ENCODE data around the gene ACCSL.

ACCSL gene

GRCh38 chr11:44002191-44003093, 45.3 kb upstream of the ACCSL start:
- ATAC-seq: no peak
- TF ChIP-seq TSHZ2 (CRISPR knock-in tag; IDR thresholded peaks at IDR 0.05) (no peak), OSR1 (CRISPR knock-in tag; IDR thresholded peaks at IDR 0.05) (no peak)

GRCh38 chr11:44003736-44004451, 43.9 kb upstream of the ACCSL start:
- no peak for TF ChIP-seq ZNF8 (CRISPR knock-in tag; IDR thresholded peaks at IDR 0.05)
- no peak for TF ChIP-seq TCF4 (CRISPR knock-in tag; IDR thresholded peaks at IDR 0.05; ENCODE audit: borderline replicate concordance)
- TF ChIP-seq ZFP30 (CRISPR knock-in tag; IDR thresholded peaks at IDR 0.05): no peak
- no peak for TF ChIP-seq SNAI2 (CRISPR knock-in tag; IDR thresholded peaks at IDR 0.05)
- no peak for TF ChIP-seq ARNTL (CRISPR knock-in tag; IDR thresholded peaks at IDR 0.05; ENCODE audit: borderline replicate concordance, low read depth)
- no peak for TF ChIP-seq BACH2 (CRISPR knock-in tag; IDR thresholded peaks at IDR 0.05; ENCODE audit: borderline replicate concordance)
- TF ChIP-seq ZFP3 (CRISPR knock-in tag; IDR thresholded peaks at IDR 0.05): no peak
- TF ChIP-seq ZNF70 (CRISPR knock-in tag; IDR thresholded peaks at IDR 0.05): no peak
- no peak for TF ChIP-seq GLIS3 (CRISPR knock-in tag; IDR thresholded peaks at IDR 0.05)
- TF ChIP-seq CSRNP3 (CRISPR knock-in tag; IDR thresholded peaks at IDR 0.05): no peak
- no peak for TF ChIP-seq CSDC2 (CRISPR knock-in tag; IDR thresholded peaks at IDR 0.05)
- no peak for TF ChIP-seq CREB5 (CRISPR knock-in tag; IDR thresholded peaks at IDR 0.05; ENCODE audit: low read depth)
- no peak for TF ChIP-seq POU6F1 (CRISPR knock-in tag; IDR thresholded peaks at IDR 0.05; ENCODE audit: borderline replicate concordance, low read depth)
- no peak for TF ChIP-seq PPARA (CRISPR knock-in tag; IDR thresholded peaks at IDR 0.05; ENCODE audit: borderline replicate concordance)
- TF ChIP-seq ESRRG (CRISPR knock-in tag; IDR thresholded peaks at IDR 0.05): no peak
- TF ChIP-seq ISL1 (CRISPR knock-in tag; IDR thresholded peaks at IDR 0.05): no peak
- ATAC-seq: no peak

GRCh38 chr11:44004452-44005062, 43.2 kb upstream of the ACCSL start:
- no peak for TF ChIP-seq BACH2 (CRISPR knock-in tag; IDR thresholded peaks at IDR 0.05; ENCODE audit: borderline replicate concordance)
- TF ChIP-seq ZC3H10 (CRISPR knock-in tag; IDR thresholded peaks at IDR 0.05): no peak
- no peak for TF ChIP-seq RARB (CRISPR knock-in tag; IDR thresholded peaks at IDR 0.05)
- no peak for TF ChIP-seq OSR1 (CRISPR knock-in tag; IDR thresholded peaks at IDR 0.05)
- TF ChIP-seq ZNF70 (CRISPR knock-in tag; IDR thresholded peaks at IDR 0.05): no peak
- no peak for TF ChIP-seq PPARA (CRISPR knock-in tag; IDR thresholded peaks at IDR 0.05; ENCODE audit: borderline replicate concordance)
- ATAC-seq: no peak
